OCI-LY7 (cell line): ENCODE data around the gene TTC22. TPM values are rescaled to one million over a fixed set of nuclear protein-coding genes. Genes with fewer than 3 reads are reported as not detected.

Experiments
- BruUV-seq: library from RNA; stranded (reverse); fragments of 400-500 nt; replicated peaks from 2 replicates; lab custom pipeline; 2021; lab: Mats Ljungman, UMichigan
- CTCF ChIA-PET: fragments of 300-600 bp; sonication (Branson Sonifier 250); formaldehyde crosslinking; loops from one replicate; lab custom pipeline; 2022; ENCODE audit warnings: antibody characterized with exemption; ENCODE audit not compliant: unreplicated experiment; lab: Charles Lee
- POLR2A ChIA-PET: fragments of 300-600 bp; sonication (Branson Sonifier 250); formaldehyde crosslinking; loops from one replicate; lab custom pipeline; 2022; ENCODE audit warnings: antibody characterized with exemption; lab: Charles Lee
- DNase-seq: peaks from one replicate; pipeline ENCODE4 v3.0.0-alpha.2; 2015; ENCODE audit warnings: low spot score
- H2AFZ ChIP-seq: fragments of 200-600 bp; sonication (generic), shearing (Covaris generic); 2 replicates; pipeline ENCODE4 v1.6.1; 2014; ENCODE audit warnings: mild to moderate bottlenecking, antibody characterized with exemption, low read length, moderate library complexity
- H3K27ac ChIP-seq: fragments of 200-600 bp; sonication (generic); 2 replicates; pipeline ENCODE4 v1.5.1; 2014; ENCODE audit warnings: mixed run types, low read depth, mild to moderate bottlenecking, moderate library complexity, low read length, inconsistent platforms; ENCODE audit not compliant: poor library complexity, severe bottlenecking
- H3K36me3 ChIP-seq: fragments of 200-600 bp; sonication (generic); 2 replicates; pipeline ENCODE4 v1.6.1; 2014; ENCODE audit warnings: mild to moderate bottlenecking, antibody characterized with exemption, low read length, moderate library complexity, mixed read lengths; ENCODE audit not compliant: insufficient read depth
- H3K4me1 ChIP-seq: fragments of 200-600 bp; sonication (generic); 2 replicates; pipeline ENCODE4 v1.5.1; 2014; ENCODE audit warnings: mild to moderate bottlenecking, low read length; ENCODE audit not compliant: insufficient read depth, poor library complexity, severe bottlenecking
- H3K4me2 ChIP-seq: fragments of 200-600 bp; sonication (generic); 2 replicates; pipeline ENCODE4 v1.6.1; 2014; ENCODE audit warnings: mild to moderate bottlenecking, low read length
- H3K4me3 ChIP-seq: fragments of 200-600 bp; sonication (generic); 2 replicates; pipeline ENCODE4 v1.5.1; 2014; ENCODE audit warnings: mild to moderate bottlenecking, low read depth, low read length; ENCODE audit not compliant: poor library complexity, severe bottlenecking
- H3K79me2 ChIP-seq: fragments of 200-600 bp; sonication (generic); 2 replicates; pipeline ENCODE4 v1.6.1; 2016; ENCODE audit warnings: low read depth, mild to moderate bottlenecking, low read length, moderate library complexity, mixed read lengths; ENCODE audit not compliant: insufficient read depth
- H3K9me2 ChIP-seq: fragments of 200-600 bp; sonication (generic); 2 replicates; pipeline ENCODE4 v1.6.1; 2016; ENCODE audit warnings: mild to moderate bottlenecking, low read length, mixed read lengths; ENCODE audit not compliant: insufficient read depth
- H3K9me3 ChIP-seq: fragments of 200-600 bp; sonication (generic); 2 replicates; pipeline ENCODE4 v1.6.1; 2014; ENCODE audit warnings: mild to moderate bottlenecking, mixed run types, low read length, mixed read lengths
- H4K20me1 ChIP-seq: fragments of 200-600 bp; sonication (generic); 2 replicates; pipeline ENCODE4 v1.6.1; 2014; ENCODE audit warnings: mild to moderate bottlenecking, antibody characterized with exemption, low read length, moderate library complexity, mixed read lengths; ENCODE audit not compliant: insufficient read depth
- CTCF ChIP-seq: fragments of 200-600 bp; sonication (generic); conservative IDR thresholded peaks from 2 replicates; pipeline ENCODE4 v1.5.1; 2014; ENCODE audit warnings: mild to moderate bottlenecking, antibody characterized with exemption, low read length, moderate library complexity, mixed read lengths
- EZH2phosphoT487 ChIP-seq: fragments of 200-600 bp; sonication (generic); IDR thresholded peaks from 2 replicates; pipeline ENCODE4 v1.6.1; 2018; ENCODE audit warnings: low read depth, borderline replicate concordance, mild to moderate bottlenecking, mixed run types, antibody characterized with exemption, low read length, moderate library complexity, mixed read lengths
- intact Hi-C: fragments of 100-400 bp; cut with micrococcal nuclease; formaldehyde crosslinking; loops from one replicate; pipeline ENCODE4 v1.10.0; 2022; ENCODE audit not compliant: unreplicated experiment
- total RNA-seq, 2 experiments: library from RNA; depleted of rRNA in 1 of 2; stranded (reverse); fragments of >200 nt in 1 of 2; shearing (Covaris generic) in 1 of 2; gene quantifications; 2 replicates each; pipeline ENCODE4 v1.2.3, GENCODE V29; 2014 to 2022

TTC22 gene
- total RNA-seq, 2 experiments from 2014 or later = not detected

GRCh38 chr1:54811739-54812655, 10.9 kb upstream of the TTC22 start:
- POLR2A ChIA-PET = no interaction called here
- no peak overlapping the region for H3K27ac ChIP-seq

GRCh38 chr1:54811066-54811465, 9.9 kb upstream of the TTC22 start:
- Histone ChIP-seq H3K27ac (no peak overlapping the region), H3K4me3 (no peak overlapping the region), H3K36me3 (no peaks in the 10 kb centered on the region), H3K4me1 (no peaks in the 10 kb centered on the region), H4K20me1 (no peaks in the 10 kb centered on the region), H3K9me2 (no peaks in the 10 kb centered on the region), H3K79me2 (no peaks in the 10 kb centered on the region), H3K4me2 (no peak overlapping the region), H2AFZ (no peak overlapping the region), H3K9me3 (no peaks in the 10 kb centered on the region)
- intact Hi-C loops = loop anchor here (5.0 kb wide), 1 partner anchor 314 kb away; no protein-coding TSS in a partner anchor
- no peak for DNase-seq
- POLR2A ChIA-PET = no interaction called here
- CTCF ChIA-PET = no interaction called here
- BruUV-seq = no TSS peak
- no peak for TF ChIP-seq EZH2phosphoT487
- no peak for TF ChIP-seq CTCF

More at GRCh38 chr1:54811739-54812655, 10.9 kb upstream of the TTC22 start:
- DNase-seq = no peak
- CTCF ChIA-PET = no interaction called here
- TF ChIP-seq EZH2phosphoT487 = no peak
- no peak for TF ChIP-seq CTCF
- Histone ChIP-seq H2AFZ (no peak overlapping the region), H4K20me1 (no peaks in the 10 kb centered on the region), H3K4me3 (no peak overlapping the region), H3K36me3 (no peaks in the 10 kb centered on the region), H3K9me3 (no peaks in the 10 kb centered on the region), H3K9me2 (no peaks in the 10 kb centered on the region), H3K79me2 (no peaks in the 10 kb centered on the region), H3K4me2 (no peak overlapping the region), H3K4me1 (no peaks in the 10 kb centered on the region)
- intact Hi-C loops = loop anchor here (5.0 kb wide), 1 partner anchor 315 kb away; no protein-coding TSS in a partner anchor
- BruUV-seq = no TSS peak
